GM19023 (cell line): ENCODE results near the gene WNT2B.
"Not testable (repeated sequence)": the region's sequence is repeated elsewhere in the genome, so short reads cannot be mapped to it uniquely, and the experiment has no call there.

Source experiments
- ATAC-seq: cut with Tn5 transposase; IDR thresholded peaks from one replicate; pipeline ENCODE4 v1.9.1; 2021; ENCODE audit warnings: mild to moderate bottlenecking, moderate library complexity; ENCODE audit not compliant: unreplicated experiment

The WNT2B gene

GRCh38 chr1:112508278-112509004 is at the start of gene WNT2B:
Gene WNT2B, plus strand, starts transcription at chr1:112508965. Its CDS starts 298 bp downstream, at chr1:112509263.
- ATAC-seq = peak; percentile 43

- no peak for ATAC-seq
Measured at GRCh38 chr1:112460615-112461014, 48.1 kb upstream of the WNT2B start.

- no peak for ATAC-seq
Measured at GRCh38 chr1:112461200-112461871, 47.4 kb upstream of the WNT2B start.

- no peak for ATAC-seq
Measured at GRCh38 chr1:112462953-112463279, 45.8 kb upstream of the WNT2B start.

GRCh38 chr1:112464501-112464900 is 44.3 kb upstream of the WNT2B start:
- ATAC-seq = no peak

- ATAC-seq = no peak
Measured at GRCh38 chr1:112465122-112465521, 43.6 kb upstream of the WNT2B start.

- peak; percentile 91 for ATAC-seq
Measured at GRCh38 chr1:112466078-112466660, 42.6 kb upstream of the WNT2B start.

- not testable (repeated sequence) for ATAC-seq
Measured at GRCh38 chr1:112470324-112470723, 38.4 kb upstream of the WNT2B start.

GRCh38 chr1:112470966-112471365 is 37.8 kb upstream of the WNT2B start:
- no peak for ATAC-seq

GRCh38 chr1:112472142-112472541 is 36.6 kb upstream of the WNT2B start:
- no peak for ATAC-seq

- ATAC-seq = no peak
Measured at GRCh38 chr1:112477550-112477949, 31.2 kb upstream of the WNT2B start.

- no peak for ATAC-seq
Measured at GRCh38 chr1:112478314-112478713, 30.5 kb upstream of the WNT2B start.

GRCh38 chr1:112486063-112486462 is 22.7 kb upstream of the WNT2B start:
- ATAC-seq = not testable (repeated sequence)

GRCh38 chr1:112487686-112488085 is 21.1 kb upstream of the WNT2B start:
- not testable (repeated sequence) for ATAC-seq

- ATAC-seq = no peak
Measured at GRCh38 chr1:112488141-112488540, 20.6 kb upstream of the WNT2B start.

GRCh38 chr1:112492076-112492475 is 16.7 kb upstream of the WNT2B start:
- no peak for ATAC-seq

GRCh38 chr1:112493351-112493750 is 15.4 kb upstream of the WNT2B start:
- no peak for ATAC-seq

GRCh38 chr1:112496290-112496689 is 12.5 kb upstream of the WNT2B start:
- ATAC-seq = no peak

- ATAC-seq = peak; percentile 62
Measured at GRCh38 chr1:112501810-112502641, 6.7 kb upstream of the WNT2B start.

- ATAC-seq = no peak
Measured at GRCh38 chr1:112502826-112503225, 5.9 kb upstream of the WNT2B start.

- no peak for ATAC-seq
Measured at GRCh38 chr1:112504001-112504660, 4.6 kb upstream of the WNT2B start.
